ENCODE measurements around the gene STON1.

DNA sequence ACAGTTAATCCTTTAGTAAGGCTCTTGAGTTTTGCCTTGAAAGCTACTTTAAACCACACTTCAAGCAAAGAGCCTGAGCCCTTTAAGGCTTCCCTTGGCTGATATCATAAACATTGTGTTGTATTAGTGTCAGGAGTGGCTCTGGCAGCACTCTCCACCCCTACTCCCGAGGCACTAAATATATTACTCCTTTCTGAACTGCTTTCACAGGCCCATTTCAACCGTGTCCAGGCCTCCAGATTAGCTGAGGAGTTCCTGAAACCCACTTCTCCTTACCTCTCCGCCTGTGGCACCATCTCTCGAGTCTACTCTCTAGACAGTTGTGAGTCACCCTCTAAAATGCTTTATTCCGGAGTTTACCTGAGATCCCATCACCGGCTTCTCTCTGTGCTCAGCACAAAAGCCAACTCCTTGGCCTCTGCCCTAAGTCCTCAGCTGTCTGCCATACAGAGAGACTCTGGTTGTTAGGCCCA lies 14.4 kb upstream of the STON1 start:
- TF ChIP-seq POLR2A (IDR thresholded peaks at IDR 0.05; ENCODE audit: low read depth, low read length): no peak
- no peak for TF ChIP-seq TAF1 (IDR thresholded peaks at IDR 0.05; ENCODE audit: low read depth, low read length)

Data from GM12891 (cell line).